ENCODE measurements around the gene LGSN. TPM values are rescaled to one million over a fixed set of nuclear protein-coding genes. Genes with fewer than 3 reads are reported as not detected.

The LGSN gene
- total and polyA plus RNA-seq, 2 donors from 2014 or later: 0.19 to 0.26 TPM

- H3K9me3 ChIP-seq (ENCODE audit: control insufficient read depth in 2 of 3, insufficient read depth in 1 of 3, low read length in 3 of 3): no peaks in the 10 kb centered on the region
- FAIRE-seq (peak; percentile 95), DNase-seq (peak in 1 of 5 donors; percentile 58)
- no peaks in the 10 kb centered on the region for H3K36me3 ChIP-seq (ENCODE audit: control insufficient read depth in 2 of 3, insufficient read depth in 3 of 3, low read length in 3 of 3)
- peaks cover 0 to 3% (median 0%) of the 10 kb centered on the region in 3 donors for H3K4me1 ChIP-seq (ENCODE audit: control insufficient read depth in 2 of 3, insufficient read depth in 2 of 3, low read depth in 1 of 3, low read length in 3 of 3)
- peak; percentile 42 for TF ChIP-seq CTCF (IDR thresholded peaks at IDR 0.05; ENCODE audit: borderline replicate concordance, extremely low read depth, insufficient read depth)
- H3K27me3 ChIP-seq (ENCODE audit: control insufficient read depth, insufficient read depth, low read length): no peaks in the 10 kb centered on the region
- H3K4me3 ChIP-seq (ENCODE audit: low read length in 3 of 3): no peak overlapping the region
- no peak overlapping the region for H3K9ac ChIP-seq (ENCODE audit: low read length in 3 of 3)
- H3K27ac ChIP-seq (ENCODE audit: low read depth in 2 of 2, low read length in 2 of 2): no peak overlapping the region
- intact Hi-C loops (cut with DNase I): no loop called here
Observed at GRCh38 chr6:63352069-63352543, 32.3 kb upstream of the LGSN start.

- FAIRE-seq: no peak
- Histone ChIP-seq H3K4me1 (ENCODE audit: control insufficient read depth in 2 of 3, insufficient read depth in 2 of 3, low read depth in 1 of 3, low read length in 3 of 3) (peaks cover 0 to 3% (median 0%) of the 10 kb centered on the region in 3 donors), H3K36me3 (ENCODE audit: control insufficient read depth in 2 of 3, insufficient read depth in 3 of 3, low read length in 3 of 3) (no peaks in the 10 kb centered on the region), H3K4me3 (ENCODE audit: low read length in 3 of 3) (no peak overlapping the region), H3K27ac (ENCODE audit: low read depth in 2 of 2, low read length in 2 of 2) (no peak overlapping the region), H3K9me3 (ENCODE audit: control insufficient read depth in 2 of 3, insufficient read depth in 1 of 3, low read length in 3 of 3) (no peaks in the 10 kb centered on the region), H3K9ac (ENCODE audit: low read length in 3 of 3) (no peak overlapping the region), H3K27me3 (ENCODE audit: control insufficient read depth, insufficient read depth, low read length) (no peaks in the 10 kb centered on the region)
- intact Hi-C loops (cut with DNase I): no loop called here
- DNase-seq: no peak
- no peak for TF ChIP-seq CTCF (IDR thresholded peaks at IDR 0.05; ENCODE audit: borderline replicate concordance, extremely low read depth, insufficient read depth)
Observed at GRCh38 chr6:63349401-63349800, 29.6 kb upstream of the LGSN start.

DNA sequence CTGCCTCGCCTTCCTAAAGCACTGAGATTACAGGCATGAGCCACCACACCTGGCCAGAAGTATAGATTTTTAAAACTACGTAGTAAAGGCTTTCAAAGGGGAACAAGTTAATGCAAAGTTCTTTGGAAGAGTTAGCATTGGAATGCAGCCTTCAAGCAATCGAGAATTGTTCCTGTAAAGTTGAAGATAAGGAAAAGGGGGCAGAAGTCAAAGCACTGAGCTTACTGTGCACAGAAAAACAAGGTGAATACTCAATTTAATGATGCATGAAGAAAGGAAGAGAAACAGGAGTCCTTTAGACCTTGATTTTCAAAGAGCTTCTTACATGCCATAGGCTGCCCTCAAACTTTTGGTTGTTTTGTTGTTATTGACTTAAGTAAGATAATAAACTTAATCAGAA is 29.1 kb upstream of the LGSN start:
- peaks cover 0 to 3% (median 0%) of the 10 kb centered on the region in 3 donors for H3K4me1 ChIP-seq (ENCODE audit: control insufficient read depth in 2 of 3, insufficient read depth in 2 of 3, low read depth in 1 of 3, low read length in 3 of 3)
- no peaks in the 10 kb centered on the region for H3K9me3 ChIP-seq (ENCODE audit: control insufficient read depth in 2 of 3, insufficient read depth in 1 of 3, low read length in 3 of 3)
- no peak overlapping the region for H3K4me3 ChIP-seq (ENCODE audit: low read length in 3 of 3)
- no peak overlapping the region for H3K9ac ChIP-seq (ENCODE audit: low read length in 3 of 3)
- no peaks in the 10 kb centered on the region for H3K36me3 ChIP-seq (ENCODE audit: control insufficient read depth in 2 of 3, insufficient read depth in 3 of 3, low read length in 3 of 3)
- intact Hi-C loops (cut with DNase I): no loop called here
- no peak for TF ChIP-seq CTCF (IDR thresholded peaks at IDR 0.05; ENCODE audit: borderline replicate concordance, extremely low read depth, insufficient read depth)
- no peak overlapping the region for H3K27ac ChIP-seq (ENCODE audit: low read depth in 2 of 2, low read length in 2 of 2)
- H3K27me3 ChIP-seq (ENCODE audit: control insufficient read depth, insufficient read depth, low read length): no peaks in the 10 kb centered on the region
- no peak for FAIRE-seq
- peak in 1 of 5 donors; percentile 15 for DNase-seq

- no peak for DNase-seq
- H3K9ac ChIP-seq (ENCODE audit: low read length in 3 of 3): no peak overlapping the region
- H3K36me3 ChIP-seq (ENCODE audit: control insufficient read depth in 2 of 3, insufficient read depth in 3 of 3, low read length in 3 of 3): no peaks in the 10 kb centered on the region
- no peak overlapping the region for H3K27ac ChIP-seq (ENCODE audit: low read depth in 2 of 2, low read length in 2 of 2)
- no peak for TF ChIP-seq CTCF (IDR thresholded peaks at IDR 0.05; ENCODE audit: borderline replicate concordance, extremely low read depth, insufficient read depth)
- peaks cover 0 to 3% (median 0%) of the 10 kb centered on the region in 3 donors for H3K4me1 ChIP-seq (ENCODE audit: control insufficient read depth in 2 of 3, insufficient read depth in 2 of 3, low read depth in 1 of 3, low read length in 3 of 3)
- FAIRE-seq: no peak
- H3K4me3 ChIP-seq (ENCODE audit: low read length in 3 of 3): no peak overlapping the region
- H3K9me3 ChIP-seq (ENCODE audit: control insufficient read depth in 2 of 3, insufficient read depth in 1 of 3, low read length in 3 of 3): no peaks in the 10 kb centered on the region
- intact Hi-C loops (cut with DNase I): no loop called here
- H3K27me3 ChIP-seq (ENCODE audit: control insufficient read depth, insufficient read depth, low read length): no peaks in the 10 kb centered on the region
Observed at GRCh38 chr6:63347599-63347998, 27.8 kb upstream of the LGSN start.
